GM12873 (cell line): ENCODE measurements around the gene HSD17B13.

Experiments
- CTCF ChIP-seq: IDR thresholded peaks from 2 replicates; pipeline ENCODE4 v1.5.1; 2012; ENCODE audit warnings: low read depth, mild to moderate bottlenecking, moderate library complexity, low read length, control low read depth; ENCODE audit not compliant: insufficient read depth; ENCODE audit errors: missing control alignments

HSD17B13 gene

GRCh38 chr4:87333267-87333666 lies 10.6 kb upstream of the HSD17B13 start:
- TF ChIP-seq CTCF: no peak

GRCh38 chr4:87330761-87331160 lies 8.1 kb upstream of the HSD17B13 start:
- no peak for TF ChIP-seq CTCF

GRCh38 chr4:87327136-87327535 lies 4.5 kb upstream of the HSD17B13 start:
- TF ChIP-seq CTCF: no peak

- no peak for TF ChIP-seq CTCF
These were observed 3.8 kb upstream of the HSD17B13 start for GRCh38 chr4:87326460-87326859.

GRCh38 chr4:87321888-87322287 lies 794 bp downstream of the HSD17B13 start:
- no peak for TF ChIP-seq CTCF

GRCh38 chr4:87317527-87317926 lies 5.2 kb downstream of the HSD17B13 start:
- TF ChIP-seq CTCF: no peak

GRCh38 chr4:87316961-87317360 lies 5.7 kb downstream of the HSD17B13 start:
- TF ChIP-seq CTCF: no peak
